ENCODE data around the gene TBC1D10A.

TBC1D10A gene

GRCh38 chr22:30282616-30283046, 44.1 kb downstream of the TBC1D10A start:
- Histone ChIP-seq H3K4me2 (ENCODE audit: low read length) (no peak overlapping the region), H2AFZ (no peak overlapping the region), H3K79me2 (no peaks in the 10 kb centered on the region), H3K9ac (no peak overlapping the region), H3K27ac (no peak overlapping the region), H3K27me3 (ENCODE audit: control insufficient read depth, insufficient read depth, low read length) (no peaks in the 10 kb centered on the region), H3K4me3 (ENCODE audit: low read depth, low read length) (no peak overlapping the region), H3K9me3 (ENCODE audit: control insufficient read depth, low read length) (no peaks in the 10 kb centered on the region), H3K4me1 (no peaks in the 10 kb centered on the region), H3K36me3 (ENCODE audit: control insufficient read depth, insufficient read depth, low read length) (no peaks in the 10 kb centered on the region)
- TF ChIP-seq CTCF (IDR thresholded peaks at IDR 0.05) = no peak

GRCh38 chr22:30280505-30280904, 46.2 kb downstream of the TBC1D10A start:
- Histone ChIP-seq H3K4me2 (ENCODE audit: low read length) (no peak overlapping the region), H3K4me1 (no peaks in the 10 kb centered on the region), H3K27me3 (ENCODE audit: control insufficient read depth, insufficient read depth, low read length) (no peaks in the 10 kb centered on the region), H3K9me3 (ENCODE audit: control insufficient read depth, low read length) (no peaks in the 10 kb centered on the region), H3K4me3 (ENCODE audit: low read depth, low read length) (no peak overlapping the region), H2AFZ (no peak overlapping the region), H3K27ac (no peak overlapping the region), H3K9ac (no peak overlapping the region), H3K79me2 (no peaks in the 10 kb centered on the region), H3K36me3 (ENCODE audit: control insufficient read depth, insufficient read depth, low read length) (no peaks in the 10 kb centered on the region)
- no peak for TF ChIP-seq CTCF (IDR thresholded peaks at IDR 0.05)

- Histone ChIP-seq H3K4me2 (ENCODE audit: low read length) (no peak overlapping the region), H3K79me2 (no peaks in the 10 kb centered on the region), H3K9ac (no peak overlapping the region), H3K4me3 (ENCODE audit: low read depth, low read length) (no peak overlapping the region), H3K36me3 (ENCODE audit: control insufficient read depth, insufficient read depth, low read length) (no peaks in the 10 kb centered on the region), H3K9me3 (ENCODE audit: control insufficient read depth, low read length) (no peaks in the 10 kb centered on the region), H3K27ac (no peak overlapping the region), H3K27me3 (ENCODE audit: control insufficient read depth, insufficient read depth, low read length) (no peaks in the 10 kb centered on the region), H2AFZ (no peak overlapping the region), H3K4me1 (no peaks in the 10 kb centered on the region)
- no peak for TF ChIP-seq CTCF (IDR thresholded peaks at IDR 0.05)
These were observed 46.8 kb downstream of the TBC1D10A start for GRCh38 chr22:30279932-30280331.

- no peak overlapping the region for H3K9ac ChIP-seq
- no peaks in the 10 kb centered on the region for H3K27me3 ChIP-seq (ENCODE audit: control insufficient read depth, insufficient read depth, low read length)
- no peak for TF ChIP-seq CTCF (IDR thresholded peaks at IDR 0.05)
- no peak overlapping the region for H2AFZ ChIP-seq
- H3K79me2 ChIP-seq = no peaks in the 10 kb centered on the region
- no peaks in the 10 kb centered on the region for H3K4me1 ChIP-seq
- no peak overlapping the region for H3K4me2 ChIP-seq (ENCODE audit: low read length)
- no peaks in the 10 kb centered on the region for H3K9me3 ChIP-seq (ENCODE audit: control insufficient read depth, low read length)
- H3K4me3 ChIP-seq (ENCODE audit: low read depth, low read length) = no peak overlapping the region
- H3K27ac ChIP-seq = no peak overlapping the region
- no peaks in the 10 kb centered on the region for H3K36me3 ChIP-seq (ENCODE audit: control insufficient read depth, insufficient read depth, low read length)
These were observed 47.5 kb downstream of the TBC1D10A start for GRCh38 chr22:30279046-30279788.

All from parathyroid adenoma (tissue), 2 donors.